ENCODE data around the gene ARSB. TPM values are rescaled to one million over a fixed set of nuclear protein-coding genes. Genes with fewer than 3 reads are reported as not detected.

The ARSB gene
- total RNA-seq, 1 donor: 32.7 TPM

DNA sequence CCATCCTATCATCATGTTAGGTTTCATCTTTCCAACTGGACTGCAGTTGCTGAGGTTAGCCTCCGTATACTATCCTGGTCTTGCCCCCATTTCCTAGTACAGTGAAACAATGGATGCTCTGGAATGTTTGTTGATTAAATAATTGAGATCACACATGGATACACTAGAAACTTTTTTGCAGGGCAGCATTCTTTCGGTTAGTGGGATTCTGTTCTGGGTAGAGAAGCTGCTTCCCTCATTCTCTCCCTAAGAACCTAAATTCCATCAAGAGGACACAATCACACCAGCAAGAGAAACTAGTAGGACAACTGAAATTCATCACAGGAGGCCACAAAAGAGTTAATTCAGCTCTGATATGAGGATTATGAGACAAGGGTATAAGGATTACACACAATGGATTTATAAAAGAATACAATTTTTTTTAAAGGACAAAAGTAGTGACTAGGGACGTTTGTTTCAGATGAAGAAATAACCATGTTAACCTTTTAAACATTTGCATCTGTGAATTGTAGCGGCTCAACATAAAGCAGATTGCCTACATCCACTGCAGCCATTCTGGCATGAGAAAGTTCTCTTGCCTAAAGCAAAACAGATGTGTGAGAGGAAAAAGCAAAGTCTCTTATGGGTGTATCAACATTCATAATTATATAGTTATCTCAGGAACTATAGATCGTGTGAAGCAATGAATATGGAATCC lies 173.8 kb downstream of the ARSB start:
- TF ChIP-seq, protein P1, sequence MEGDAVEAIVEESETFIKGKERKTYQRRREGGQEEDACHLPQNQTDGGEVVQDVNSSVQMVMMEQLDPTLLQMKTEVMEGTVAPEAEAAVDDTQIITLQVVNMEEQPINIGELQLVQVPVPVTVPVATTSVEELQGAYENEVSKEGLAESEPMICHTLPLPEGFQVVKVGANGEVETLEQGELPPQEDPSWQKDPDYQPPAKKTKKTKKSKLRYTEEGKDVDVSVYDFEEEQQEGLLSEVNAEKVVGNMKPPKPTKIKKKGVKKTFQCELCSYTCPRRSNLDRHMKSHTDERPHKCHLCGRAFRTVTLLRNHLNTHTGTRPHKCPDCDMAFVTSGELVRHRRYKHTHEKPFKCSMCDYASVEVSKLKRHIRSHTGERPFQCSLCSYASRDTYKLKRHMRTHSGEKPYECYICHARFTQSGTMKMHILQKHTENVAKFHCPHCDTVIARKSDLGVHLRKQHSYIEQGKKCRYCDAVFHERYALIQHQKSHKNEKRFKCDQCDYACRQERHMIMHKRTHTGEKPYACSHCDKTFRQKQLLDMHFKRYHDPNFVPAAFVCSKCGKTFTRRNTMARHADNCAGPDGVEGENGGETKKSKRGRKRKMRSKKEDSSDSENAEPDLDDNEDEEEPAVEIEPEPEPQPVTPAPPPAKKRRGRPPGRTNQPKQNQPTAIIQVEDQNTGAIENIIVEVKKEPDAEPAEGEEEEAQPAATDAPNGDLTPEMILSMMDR (IDR thresholded peaks at IDR 0.05; ENCODE audit: insufficient read depth, low read length): no peak
- no peak overlapping the region for H3K4me3 ChIP-seq (ENCODE audit: low read depth, low read length)
- DNase-seq (ENCODE audit: low read depth): peak; percentile 28

DNA sequence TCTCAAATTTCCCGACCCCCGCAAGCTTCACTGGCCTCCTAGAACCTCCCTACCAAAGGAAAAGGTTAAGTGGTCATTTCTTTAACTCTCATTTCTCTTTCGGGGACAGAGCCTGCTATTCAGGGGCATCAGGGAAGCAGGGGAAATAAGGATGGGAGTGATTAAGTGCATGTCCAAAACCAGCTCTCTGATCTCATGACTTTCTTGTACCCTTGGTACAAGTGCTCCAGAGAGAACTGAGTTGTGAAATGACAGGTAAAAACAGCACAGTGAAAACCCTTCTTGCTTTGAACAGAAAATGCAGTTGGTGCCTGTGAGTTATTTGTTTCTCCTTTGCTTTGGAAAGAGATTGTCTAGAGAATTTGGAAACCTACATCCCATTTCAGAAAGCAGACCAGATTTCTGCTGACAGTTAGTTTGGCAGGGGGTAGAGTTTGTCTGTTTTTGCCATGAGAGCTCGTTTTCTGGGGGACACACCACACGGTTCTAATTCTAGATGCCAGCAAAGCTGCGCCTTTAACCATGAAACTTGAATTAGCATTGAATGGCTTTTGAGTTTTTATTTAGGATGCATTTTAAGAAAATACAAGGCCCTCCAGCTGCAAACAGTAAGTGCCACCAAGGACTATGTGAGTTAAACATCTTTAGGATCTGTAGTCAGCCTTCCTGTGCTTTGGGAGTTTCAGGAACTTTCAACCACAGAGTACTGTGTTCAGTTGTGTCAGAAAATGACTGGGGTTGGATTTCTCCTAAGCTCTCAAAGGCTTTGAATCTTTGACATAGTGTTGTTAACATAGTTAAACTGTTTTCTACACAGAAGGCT lies 174.8 kb downstream of the ARSB start:
- H3K4me3 ChIP-seq (ENCODE audit: low read depth, low read length): no peak overlapping the region
- DNase-seq (ENCODE audit: low read depth): no peak
- TF ChIP-seq, protein P1 (IDR thresholded peaks at IDR 0.05; ENCODE audit: insufficient read depth, low read length): no peak

DNA sequence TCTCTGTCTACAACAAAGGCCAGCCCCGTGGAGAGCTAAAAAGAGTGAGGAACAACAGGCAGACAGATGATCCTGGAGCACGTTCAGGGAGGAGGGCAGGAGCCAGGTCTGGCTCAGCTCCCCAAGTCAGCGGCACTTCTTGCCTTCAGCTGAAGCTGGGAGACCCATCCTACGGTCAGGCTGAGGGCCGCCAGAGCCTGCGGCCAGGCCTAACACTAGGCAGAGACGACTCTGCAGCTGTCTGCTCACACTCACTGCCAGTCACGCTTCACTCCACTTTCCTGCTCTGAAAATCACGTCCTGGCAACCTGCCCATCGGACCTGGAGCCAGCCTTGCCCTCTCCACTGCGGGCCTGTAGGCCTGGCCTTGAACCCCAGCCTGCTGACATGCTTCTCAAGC lies 175.7 kb downstream of the ARSB start:
- TF ChIP-seq, protein P1 (IDR thresholded peaks at IDR 0.05; ENCODE audit: insufficient read depth, low read length): no peak
- DNase-seq (ENCODE audit: low read depth): no peak
- no peak overlapping the region for H3K4me3 ChIP-seq (ENCODE audit: low read depth, low read length)

DNA sequence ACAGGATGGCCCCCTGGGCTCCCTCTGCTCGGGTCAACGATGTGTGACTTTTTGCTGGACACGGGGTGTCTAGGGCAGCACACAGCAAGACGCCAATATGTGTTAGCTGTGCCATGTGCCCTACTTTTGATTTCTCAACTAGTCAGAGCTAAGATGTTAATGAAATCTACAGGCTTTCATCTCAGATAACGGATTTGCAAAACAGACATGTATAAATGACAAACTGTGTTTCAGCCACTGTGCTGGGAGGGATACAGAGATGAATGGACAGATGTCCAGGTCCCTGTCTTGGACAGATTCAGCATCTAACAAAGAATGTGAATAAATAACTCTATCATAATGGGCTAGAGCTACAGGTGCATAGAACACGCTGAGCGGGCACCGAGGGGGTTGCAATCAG lies 176.3 kb downstream of the ARSB start:
- TF ChIP-seq, protein P1 (IDR thresholded peaks at IDR 0.05; ENCODE audit: insufficient read depth, low read length): no peak
- no peak for DNase-seq (ENCODE audit: low read depth)
- H3K4me3 ChIP-seq (ENCODE audit: low read depth, low read length): no peak overlapping the region

DNA sequence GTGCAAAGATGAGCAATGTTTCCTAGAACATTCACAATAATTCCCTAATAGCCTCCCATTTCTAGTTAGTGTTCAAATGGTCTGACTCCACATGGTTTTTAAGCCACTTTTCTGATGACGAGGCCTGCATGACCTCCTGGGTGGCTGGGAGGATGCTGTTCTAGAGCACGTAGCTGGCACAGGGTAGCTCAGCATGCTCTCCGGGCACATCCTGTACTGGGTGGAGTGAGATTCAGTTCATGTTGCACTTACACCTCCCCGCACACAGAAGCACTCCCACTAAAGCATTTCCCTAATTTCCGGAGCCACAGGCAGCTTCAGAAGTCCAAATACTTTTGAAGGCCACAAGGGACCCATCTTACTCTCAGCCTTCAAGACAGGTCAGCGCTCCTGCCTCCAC lies 176.7 kb downstream of the ARSB start:
- H3K4me3 ChIP-seq (ENCODE audit: low read depth, low read length): no peak overlapping the region
- DNase-seq (ENCODE audit: low read depth): no peak
- TF ChIP-seq, protein P1 (IDR thresholded peaks at IDR 0.05; ENCODE audit: insufficient read depth, low read length): no peak

DNA sequence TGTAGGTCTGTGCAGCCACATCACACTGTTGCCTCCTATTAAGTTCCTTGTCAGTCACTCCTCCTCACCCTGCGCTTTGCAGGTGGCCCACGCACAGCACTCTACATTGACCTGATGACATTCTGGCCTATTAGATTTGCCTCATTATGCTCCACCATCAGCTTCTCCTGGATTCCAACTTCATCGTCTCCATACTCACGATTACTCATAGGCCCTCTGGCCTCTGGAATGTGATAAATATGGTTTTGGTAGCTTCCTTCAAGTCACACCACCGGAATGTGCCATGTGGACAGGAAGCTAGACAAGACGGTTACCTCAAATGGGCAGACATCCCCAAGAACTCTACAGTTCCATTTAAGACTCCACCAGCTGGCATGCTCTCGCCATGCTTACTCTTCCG lies 178.6 kb downstream of the ARSB start:
- DNase-seq (ENCODE audit: low read depth): peak; percentile 59
- TF ChIP-seq, protein P1 (IDR thresholded peaks at IDR 0.05; ENCODE audit: insufficient read depth, low read length): no peak
- H3K4me3 ChIP-seq (ENCODE audit: low read depth, low read length): no peak overlapping the region
